NOMO-1 treated with DMSO at 0.1 percent for 48 hours (cell line): ENCODE data around the gene CBL.
A peak's percentile ranks its signal among the peaks of the same experiment; 100 is the strongest.
"Not testable (repeated sequence)": the region's sequence is repeated elsewhere in the genome, so short reads cannot be mapped to it uniquely, and the experiment has no call there.

Experiments used
- DNase-seq: peaks from one replicate; lab custom pipeline; 2025; ENCODE audit not compliant: unreplicated experiment; lab: John Stamatoyannopoulos, UW

Gene CBL

DNA sequence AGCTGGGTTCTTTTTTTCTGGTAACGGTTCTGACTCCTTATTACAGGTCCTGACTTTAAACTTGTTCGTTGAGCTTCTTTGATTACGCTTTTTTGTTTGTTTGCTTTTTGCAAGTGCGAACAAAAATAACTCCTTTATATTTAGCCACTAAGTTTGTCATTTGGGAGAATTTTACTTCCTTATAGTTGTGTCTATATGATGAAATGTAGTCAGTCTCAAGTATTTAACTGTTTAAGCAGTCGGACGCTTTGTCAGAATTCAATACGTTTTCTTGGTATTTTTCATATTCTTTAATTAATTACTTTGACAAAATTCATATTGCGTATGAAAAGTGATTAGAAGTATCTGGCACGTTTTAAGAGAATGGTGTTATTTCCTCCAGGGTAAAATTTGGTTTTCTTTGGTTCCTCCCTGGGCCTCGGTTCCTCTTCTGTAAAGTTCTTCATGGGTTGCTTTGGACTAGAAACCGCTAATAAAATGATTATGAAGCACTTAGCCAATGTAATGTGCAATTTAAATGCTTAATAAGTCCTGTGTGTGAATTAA lies 1.3 kb downstream of the CBL start:
- peak; percentile 45 for DNase-seq

DNA sequence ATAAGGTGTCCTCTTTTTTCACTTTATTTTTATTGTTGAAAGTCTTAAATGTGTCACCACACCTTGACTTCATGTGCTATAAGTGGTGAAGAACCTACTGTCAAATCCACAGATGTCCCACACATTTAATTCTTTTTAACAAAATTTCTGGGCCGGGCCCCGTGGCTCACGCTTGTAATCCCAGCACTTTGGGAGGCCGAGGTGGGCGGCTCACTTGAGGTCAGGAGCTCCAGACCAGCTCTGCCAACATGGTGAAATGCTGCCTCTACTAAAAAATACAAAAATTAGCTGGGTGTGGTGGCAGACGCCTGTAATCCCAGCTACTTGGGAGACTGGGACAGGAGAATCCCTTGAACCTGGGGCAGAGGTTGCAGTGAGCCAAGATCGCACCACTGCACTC lies 3.0 kb downstream of the CBL start:
- no peak for DNase-seq

DNA sequence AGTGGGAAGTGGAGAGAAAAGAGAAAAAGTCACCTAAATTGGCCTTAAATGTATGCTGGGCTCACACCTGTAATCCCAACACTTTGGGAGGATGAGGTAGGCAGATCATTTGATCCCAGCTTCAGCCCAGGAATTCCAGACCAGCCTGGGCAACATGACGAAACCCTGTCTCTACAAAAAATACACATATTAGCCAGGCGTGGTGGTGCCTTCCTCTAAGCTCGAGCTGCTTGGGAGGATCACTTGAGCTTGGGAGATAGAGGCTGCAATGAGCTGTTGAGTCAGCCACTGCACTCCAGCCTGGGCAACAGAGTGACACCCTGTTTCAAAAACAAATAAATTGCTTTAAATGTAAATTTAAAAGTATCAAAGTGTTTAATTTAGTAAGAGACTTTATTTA lies 3.9 kb downstream of the CBL start:
- no peak for DNase-seq

DNA sequence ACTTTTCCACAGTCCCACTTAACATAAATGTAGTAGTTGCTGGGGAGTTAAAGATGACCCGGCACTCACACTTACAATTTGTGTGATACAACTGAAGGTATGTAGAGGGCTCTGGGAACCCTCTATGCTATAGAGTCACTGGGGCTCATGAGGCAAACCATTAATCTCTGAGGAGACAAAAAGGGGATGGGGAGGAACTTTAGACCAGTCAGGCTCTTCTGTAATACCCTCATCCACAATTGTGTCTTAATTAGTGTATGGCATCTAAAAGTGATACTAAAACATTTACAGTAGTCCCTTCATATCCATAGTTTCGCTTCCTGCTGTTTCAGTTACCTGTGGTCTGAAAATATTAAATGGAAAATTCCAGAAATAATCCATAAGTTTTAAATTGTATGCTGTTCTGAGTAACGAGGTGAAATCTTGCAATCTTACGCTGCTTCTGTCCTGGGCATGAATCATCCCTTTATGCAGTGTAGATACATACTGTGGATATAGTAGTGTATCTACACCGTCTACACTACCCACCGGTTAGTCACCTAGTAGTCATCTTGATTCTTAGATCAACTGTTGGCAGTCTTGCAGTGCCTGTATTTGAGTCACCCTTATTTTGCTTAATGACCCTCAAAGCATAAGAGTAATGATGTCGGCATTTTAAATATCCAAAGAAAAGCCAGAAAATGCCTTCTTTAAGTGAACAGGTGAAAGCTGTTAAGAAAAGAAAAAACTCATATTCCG lies 12.2 kb downstream of the CBL start:
- no peak for DNase-seq

DNA sequence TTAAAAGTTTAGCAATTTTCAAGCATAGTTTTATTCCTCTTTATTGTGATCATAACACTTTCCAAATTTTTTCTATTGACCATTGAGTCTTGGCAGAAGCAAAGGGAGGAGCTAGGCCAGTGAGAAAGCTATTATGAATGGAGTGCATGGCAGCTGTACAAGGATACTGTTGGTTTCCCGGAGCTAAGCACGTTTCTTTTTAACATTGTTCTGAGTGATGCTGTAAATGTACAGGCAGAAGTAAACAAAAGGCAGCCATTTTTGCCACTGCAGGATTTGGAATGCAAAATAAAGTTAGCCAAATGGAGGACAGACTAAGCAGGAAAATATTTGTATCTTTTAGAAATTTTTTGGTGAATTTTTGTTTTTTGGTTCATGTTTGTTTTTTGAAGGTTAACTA lies 16.2 kb downstream of the CBL start:
- DNase-seq = no peak

DNA sequence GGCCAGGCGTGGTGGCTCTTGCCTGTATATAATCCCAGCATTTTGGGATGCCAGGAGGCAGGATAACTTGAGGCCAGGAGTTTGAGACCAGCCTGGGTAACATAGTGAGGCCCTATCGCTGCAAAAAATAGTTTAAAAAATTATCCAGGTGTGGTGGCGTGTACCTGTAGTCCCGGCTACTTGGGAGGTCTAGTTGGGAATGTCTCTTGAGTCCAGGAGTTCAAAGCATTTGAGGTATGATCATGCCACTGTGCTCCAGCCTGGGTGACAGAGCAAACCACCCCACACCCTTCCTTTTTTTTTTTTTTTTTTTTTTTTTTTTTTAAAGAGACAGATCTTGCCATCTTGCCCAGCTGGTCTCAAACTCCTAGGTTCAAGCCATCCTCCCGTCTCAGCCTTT lies 16.8 kb downstream of the CBL start:
- no peak for DNase-seq

DNA sequence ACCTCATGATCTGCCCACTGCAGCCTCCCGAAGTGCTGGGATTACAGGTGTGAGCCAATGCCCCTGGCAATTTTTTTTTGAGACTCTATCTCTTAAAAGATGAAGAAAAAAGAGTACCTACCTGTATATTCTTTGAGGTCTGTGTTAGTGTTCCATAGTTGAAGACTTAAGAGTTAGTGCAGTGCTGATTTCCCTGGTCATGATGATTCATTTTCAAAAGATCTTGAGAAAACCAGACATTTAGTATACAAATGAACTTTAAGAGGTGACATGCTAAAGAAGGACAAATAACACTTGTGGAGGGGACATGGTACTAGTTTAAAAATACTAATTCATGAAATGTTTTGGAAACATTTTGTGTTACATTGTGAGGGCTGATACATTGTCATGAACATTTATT lies 17.7 kb downstream of the CBL start:
- DNase-seq = no peak

DNA sequence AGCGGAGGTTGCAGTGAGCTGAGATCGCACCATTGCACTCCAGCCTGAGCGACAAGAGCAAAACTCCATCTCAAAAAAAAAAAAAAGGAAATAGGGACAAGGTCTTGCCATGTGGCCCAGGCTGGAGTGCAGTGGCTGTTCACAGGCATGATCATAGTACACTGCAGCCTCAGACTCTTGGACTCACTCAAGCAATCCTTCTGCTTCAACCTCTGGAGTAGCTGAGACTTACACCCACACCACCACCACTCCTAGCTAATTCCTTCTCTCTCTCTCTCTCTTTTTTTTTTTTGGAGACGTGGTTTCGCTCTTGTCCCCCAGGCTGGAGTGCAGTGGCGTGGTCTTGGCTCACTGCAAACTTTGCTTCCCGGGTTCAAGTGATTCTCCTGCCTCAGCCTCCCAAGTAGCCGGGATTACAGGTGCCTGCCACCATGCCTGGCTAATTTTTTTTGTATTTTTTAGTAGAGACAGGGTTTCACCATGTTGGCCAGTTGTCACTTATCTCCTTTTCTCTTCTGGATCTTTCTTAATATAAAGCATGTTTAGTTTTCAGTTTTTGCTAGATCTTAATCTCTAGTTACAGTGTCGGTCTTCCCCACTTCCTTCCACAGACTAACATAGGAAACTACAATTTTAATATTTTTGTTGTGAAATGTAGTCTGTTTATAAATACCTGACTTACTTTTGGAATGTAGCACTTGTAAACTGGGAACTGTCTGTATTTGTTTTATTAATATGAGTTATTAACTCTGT lies 22.6 kb downstream of the CBL start:
- not testable (repeated sequence) for DNase-seq

DNA sequence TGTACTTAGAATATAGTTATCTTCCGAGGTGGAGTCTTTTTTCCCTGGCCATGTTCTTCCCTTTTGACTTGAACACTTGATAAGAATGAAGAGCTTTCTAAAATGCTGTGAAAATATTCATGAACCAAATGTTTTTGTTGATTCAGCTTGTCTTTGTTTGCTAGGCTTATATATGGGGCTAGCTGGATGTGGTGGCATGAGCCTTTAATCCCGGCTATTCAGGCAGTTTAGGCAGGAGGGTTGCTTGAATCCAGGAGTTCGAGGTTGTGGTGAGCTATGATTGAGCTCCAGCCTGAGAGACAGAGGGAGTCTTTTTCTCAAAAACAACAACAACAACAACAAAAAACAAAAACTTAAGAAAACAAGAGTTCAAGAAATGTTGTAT lies 23.1 kb downstream of the CBL start:
- no peak for DNase-seq

DNA sequence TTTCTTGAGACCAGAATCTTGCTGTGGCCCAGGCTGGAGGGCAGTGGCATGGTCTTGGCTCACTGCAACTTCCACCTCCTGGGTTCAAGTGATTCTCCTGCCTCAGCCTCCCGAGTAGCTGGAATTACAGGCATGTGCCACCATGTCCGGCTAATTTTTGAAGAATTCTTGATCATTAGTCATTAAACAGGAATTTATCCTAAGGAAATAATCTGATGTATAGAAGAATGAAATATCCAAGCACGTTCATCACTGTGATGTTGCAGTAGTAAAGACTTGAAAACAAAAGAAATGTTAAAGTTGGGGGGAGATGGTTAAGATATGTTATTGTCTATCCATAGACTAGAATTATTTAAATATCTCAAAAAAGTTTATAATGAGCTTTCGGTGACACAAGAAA lies 23.6 kb downstream of the CBL start:
- no peak for DNase-seq

DNA sequence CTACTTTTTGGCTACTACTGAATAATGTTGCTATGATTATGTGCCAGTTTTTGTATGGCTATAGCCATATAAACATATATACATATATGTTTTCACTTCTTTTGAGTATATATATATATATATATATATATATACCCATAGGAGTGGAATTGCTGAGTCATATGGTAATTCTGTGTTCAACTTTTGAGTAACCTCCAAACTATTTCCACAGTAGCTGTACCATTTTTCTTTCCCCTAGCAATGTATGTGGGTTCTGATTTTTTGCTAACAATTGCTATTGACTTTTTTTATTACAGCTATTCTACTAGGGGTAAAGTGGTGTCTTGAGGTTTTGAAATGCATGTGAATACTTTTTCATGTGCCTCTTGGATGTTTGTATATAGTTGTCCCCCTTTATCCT lies 30.4 kb downstream of the CBL start:
- no peak for DNase-seq

DNA sequence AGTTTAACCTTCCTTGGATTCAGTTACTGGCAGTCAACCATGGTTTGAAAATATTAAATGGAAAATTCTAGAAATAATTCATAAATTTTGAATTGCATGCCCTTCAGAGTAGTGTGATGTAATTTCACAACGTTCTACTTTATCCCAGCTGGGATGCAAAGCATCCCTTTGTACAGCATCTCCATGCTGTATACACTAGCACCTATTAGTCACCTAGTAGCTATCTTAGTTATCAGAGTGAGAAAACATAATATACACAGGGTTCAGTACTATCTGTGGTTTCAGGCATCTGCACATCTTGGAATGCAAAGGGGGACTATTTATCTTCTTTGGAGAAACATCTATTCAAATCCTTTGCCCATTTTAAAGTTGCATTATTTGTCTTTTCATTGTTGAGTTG lies 30.8 kb downstream of the CBL start:
- no peak for DNase-seq

DNA sequence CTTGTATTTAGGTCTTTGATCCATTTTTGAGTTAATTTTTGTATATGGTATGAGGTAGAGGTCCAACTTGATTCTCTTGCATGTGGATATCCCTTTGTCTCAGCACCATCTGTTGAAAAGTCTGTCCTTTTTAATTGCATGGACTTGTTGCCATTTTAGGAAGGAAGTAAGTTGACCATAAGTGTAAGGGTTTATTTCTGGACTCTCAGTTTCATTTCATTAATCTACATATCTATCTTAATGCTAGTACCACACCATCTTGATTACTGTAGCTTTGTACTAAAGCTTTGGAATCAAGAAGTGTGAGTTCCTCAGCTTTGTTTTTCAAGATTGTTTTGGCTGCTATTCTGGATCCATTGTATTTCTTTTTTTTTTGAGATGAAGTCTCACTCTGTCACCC lies 31.4 kb downstream of the CBL start:
- peak; percentile 27 for DNase-seq

DNA sequence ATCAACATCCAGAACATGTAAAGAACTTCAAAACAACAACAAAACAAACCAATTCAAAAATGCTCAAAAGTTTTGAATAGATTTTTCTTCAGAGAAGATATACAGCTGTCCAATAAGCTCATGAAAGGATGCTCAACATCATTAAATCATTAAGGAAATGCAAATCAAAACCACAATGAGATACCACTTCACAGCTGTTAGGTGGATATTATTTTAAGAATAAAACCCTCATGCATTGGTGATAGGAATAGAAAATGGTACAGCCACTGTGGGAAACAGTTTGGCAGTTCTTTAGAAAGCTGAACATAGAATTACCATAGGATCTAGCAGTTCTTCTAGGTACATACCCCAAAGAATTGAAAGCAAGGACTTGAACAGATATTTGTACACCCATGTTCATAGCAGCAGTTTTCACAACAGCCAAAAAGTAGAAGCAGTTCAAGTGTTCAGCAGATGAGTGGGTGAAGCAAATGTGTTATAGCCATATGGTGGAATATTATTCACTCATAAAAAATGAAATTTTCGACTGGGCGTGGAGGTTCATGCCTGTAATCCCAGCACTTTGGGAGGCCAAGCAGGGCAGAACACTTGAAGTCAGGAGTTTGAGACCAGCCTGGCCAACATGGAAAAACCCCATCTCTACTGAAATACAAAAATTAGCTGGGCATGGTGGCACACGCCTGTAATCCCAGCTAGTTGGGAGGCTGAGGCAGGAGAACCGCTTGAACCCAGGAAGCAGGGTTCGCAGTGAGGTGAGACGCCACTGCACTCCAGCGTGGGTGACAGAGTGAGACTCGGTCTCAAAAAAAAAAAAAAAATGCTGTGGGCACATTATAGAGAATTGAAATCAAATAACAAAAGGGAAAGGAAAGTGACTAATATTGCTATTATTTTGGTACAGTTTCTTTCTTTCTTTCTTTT lies 42.9 kb downstream of the CBL start:
- no peak for DNase-seq

DNA sequence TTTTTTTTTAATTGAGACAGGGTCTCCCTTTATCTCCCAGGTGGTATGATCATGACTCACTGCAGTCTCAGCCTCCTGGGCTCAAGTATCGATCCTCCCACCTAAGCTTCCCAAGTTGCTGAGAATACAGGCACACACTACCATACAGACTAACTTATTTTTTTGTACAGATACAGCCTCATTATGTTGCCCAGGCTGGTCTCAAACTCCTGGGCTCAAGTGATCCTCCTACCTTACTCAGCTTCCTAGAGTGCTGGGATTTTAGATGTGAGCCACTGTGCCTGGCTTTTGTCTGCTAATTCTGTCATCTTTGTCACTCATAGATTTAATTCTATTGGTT lies 43.5 kb downstream of the CBL start:
- DNase-seq = no peak

DNA sequence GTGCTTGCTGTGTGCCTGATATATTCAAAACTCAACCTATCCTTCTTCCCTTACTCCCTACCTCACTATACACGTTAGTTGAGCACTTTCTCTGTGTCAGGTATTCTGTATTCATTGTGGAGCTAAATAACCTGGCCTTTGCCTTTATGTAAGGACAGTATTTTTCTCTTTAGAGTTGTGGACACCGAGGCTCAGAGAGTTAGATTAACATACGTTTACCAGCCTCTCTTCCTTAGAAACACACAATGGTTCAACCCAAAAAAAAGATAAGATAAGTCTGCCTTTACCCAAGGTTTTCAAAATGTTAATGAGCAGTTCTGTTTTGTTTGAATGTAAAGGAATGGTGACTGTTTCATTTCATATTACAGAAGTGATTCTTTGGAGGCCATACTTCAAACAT lies 45.0 kb downstream of the CBL start:
- DNase-seq = no peak

DNA sequence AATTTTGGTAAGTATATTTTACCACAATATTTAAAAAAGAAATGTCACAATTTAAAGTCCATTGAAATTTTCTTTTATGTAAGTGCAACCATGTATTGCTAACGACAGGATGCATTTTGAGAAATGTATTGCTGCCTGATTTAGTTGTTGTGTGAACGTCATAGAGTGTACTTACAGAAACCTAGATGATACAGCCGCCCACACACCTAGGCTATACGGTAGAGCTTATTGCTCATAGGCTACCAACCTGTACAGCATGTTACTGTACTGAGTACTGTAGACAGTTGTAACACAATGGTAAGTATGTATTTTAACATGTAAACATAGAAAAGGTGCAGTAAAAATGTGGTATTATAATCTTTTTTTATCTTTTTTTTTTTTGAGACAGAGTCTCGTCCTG lies 48.1 kb downstream of the CBL start:
- no peak for DNase-seq

DNA sequence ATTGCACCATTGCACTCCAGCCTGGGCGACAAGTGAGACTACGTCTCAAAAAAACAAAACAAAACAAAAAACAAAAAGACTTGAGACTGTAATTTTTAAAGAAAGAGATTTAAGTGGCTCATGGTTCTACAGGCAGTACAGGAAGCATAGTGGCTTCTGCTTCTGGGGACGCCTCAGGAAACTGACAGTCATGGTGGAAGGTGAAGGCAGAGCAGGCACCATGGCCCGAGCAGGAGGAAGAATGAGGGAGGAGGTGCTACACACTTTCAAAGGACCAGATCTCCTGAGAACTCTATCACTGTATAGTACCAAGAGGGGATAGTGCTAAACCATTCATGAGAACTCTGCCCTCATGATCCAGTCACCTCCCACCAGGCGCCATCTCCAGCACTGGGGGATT lies 52.0 kb downstream of the CBL start:
- DNase-seq = peak; percentile 4

DNA sequence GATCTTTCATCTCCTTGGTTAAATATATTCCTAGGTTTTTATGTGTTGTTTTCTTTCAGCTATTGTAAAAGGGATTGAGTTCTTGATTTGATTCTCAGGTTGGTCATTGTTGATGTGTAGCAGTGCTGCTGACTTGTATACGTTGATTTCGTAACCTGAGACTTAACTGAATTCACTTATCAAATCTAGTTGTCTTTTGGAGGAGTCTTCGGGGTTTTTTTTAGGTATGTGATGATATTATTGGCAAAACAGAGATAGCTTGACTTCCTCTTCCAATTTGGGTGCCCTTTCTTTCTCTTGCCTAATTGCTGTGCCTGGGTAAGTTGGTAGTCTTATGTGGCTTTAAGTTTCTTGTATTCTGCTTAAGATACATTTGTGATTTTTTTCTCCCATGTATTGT lies 52.8 kb downstream of the CBL start:
- peak; percentile 32 for DNase-seq

DNA sequence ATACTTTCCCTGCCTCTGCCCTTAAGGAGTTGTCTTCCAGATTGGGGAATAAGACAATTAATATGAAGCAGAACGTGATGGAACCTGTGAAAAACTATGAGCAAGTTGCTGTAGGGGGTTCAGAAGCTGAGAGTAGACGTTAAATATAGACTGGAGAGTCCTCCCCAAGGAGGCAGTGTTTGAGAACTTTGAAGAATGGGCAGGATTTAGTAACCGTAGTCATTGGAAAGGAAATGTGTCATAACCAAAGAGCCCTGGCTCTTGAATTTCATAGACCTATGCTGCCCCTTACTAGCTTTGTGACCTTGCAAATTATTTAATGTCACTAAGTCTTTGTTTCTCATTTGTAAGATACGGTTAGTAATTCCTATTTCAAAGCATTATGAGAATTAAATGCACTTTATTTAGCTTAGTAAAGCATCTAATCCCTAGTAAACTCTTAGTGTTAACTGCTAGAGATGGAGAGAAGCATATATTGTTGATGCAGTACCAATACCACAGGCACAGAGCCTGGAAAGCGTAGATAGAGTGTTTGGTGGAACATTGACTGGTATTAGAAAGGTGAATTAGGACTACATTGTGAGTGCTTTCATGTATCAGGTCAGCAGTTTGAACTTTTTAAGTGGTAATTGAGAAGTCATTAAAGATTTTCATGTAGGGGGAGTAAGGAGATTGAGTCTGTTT lies 56.7 kb downstream of the CBL start:
- peak; percentile 45 for DNase-seq

DNA sequence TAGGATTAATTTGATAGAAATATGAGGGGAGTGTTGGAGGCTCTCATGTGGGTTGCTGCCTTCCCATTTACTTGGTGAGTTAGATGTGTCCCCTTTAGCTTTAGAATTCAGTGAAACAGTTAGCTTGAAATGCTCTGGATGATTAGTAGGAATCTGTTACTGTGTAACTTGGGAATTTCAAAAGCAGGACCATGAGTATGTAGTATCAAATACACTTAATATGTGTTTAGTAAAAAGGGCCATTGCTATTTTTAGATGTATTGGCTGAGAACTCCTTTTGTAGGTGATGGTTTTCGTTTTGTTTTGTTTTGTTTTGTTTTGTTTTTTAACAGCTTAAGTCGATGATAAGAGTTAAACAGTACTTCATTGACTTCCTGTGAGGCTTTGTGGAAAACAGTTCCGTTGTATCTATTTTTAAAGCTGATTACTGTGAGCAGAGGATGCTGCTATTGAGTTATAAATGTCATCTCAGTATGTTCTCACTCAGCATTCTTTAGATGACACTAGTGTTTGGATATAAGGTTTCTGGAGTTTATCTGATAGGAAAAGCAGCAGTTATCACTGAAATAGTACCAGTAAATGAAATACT lies 57.3 kb downstream of the CBL start:
- DNase-seq = no peak
